Measurements from ENCODE around the gene SMTN.

Gene SMTN

GRCh38 chr22:31091106-31091975 lies 10.2 kb downstream of the SMTN start:
- H3K9me3 ChIP-seq (replicated peaks; ENCODE audit: insufficient read depth, low read length), result no peaks in the 10 kb centered on the region
- no peaks in the 10 kb centered on the region for H3K27me3 ChIP-seq (replicated peaks; ENCODE audit: insufficient read depth, low read length)
- H3K4me3 ChIP-seq (ENCODE audit: low read length), result no peak overlapping the region
- no peak overlapping the region for H2AFZ ChIP-seq (ENCODE audit: low read length)
- H4K20me1 ChIP-seq (ENCODE audit: insufficient read depth, low read length), result no peaks in the 10 kb centered on the region
- H3K9me2 ChIP-seq (replicated peaks; ENCODE audit: insufficient read depth, low read length), result no peaks in the 10 kb centered on the region
- H3K9ac ChIP-seq (ENCODE audit: low read length), result no peak overlapping the region
- no peak for DNase-seq
- no peaks in the 10 kb centered on the region for H3F3A ChIP-seq (ENCODE audit: insufficient read depth, low read length)
- H3K79me2 ChIP-seq (ENCODE audit: low read length), result no peaks in the 10 kb centered on the region
- TF ChIP-seq EZH2phosphoT487 (IDR thresholded peaks at IDR 0.05; ENCODE audit: low read length) (no peak), CTCF (IDR thresholded peaks at IDR 0.05; ENCODE audit: low read length) (no peak), EZH2 (optimal IDR thresholded peaks at IDR 0.05; ENCODE audit: low read depth, low read length) (no peak)
- no peaks in the 10 kb centered on the region for H3K36me3 ChIP-seq (replicated peaks; ENCODE audit: insufficient read depth, low read length)
- no peaks in the 10 kb centered on the region for H3K4me1 ChIP-seq (ENCODE audit: low read length)
- H3K27ac ChIP-seq (ENCODE audit: low read length), result no peak overlapping the region
- no peak overlapping the region for H3K4me2 ChIP-seq (ENCODE audit: low read depth, low read length)

- Histone ChIP-seq H3K4me3 (ENCODE audit: low read length) (no peak overlapping the region), H3K9me3 (replicated peaks; ENCODE audit: insufficient read depth, low read length) (no peaks in the 10 kb centered on the region), H3K27me3 (replicated peaks; ENCODE audit: insufficient read depth, low read length) (no peaks in the 10 kb centered on the region), H3K9ac (ENCODE audit: low read length) (no peak overlapping the region), H3K79me2 (ENCODE audit: low read length) (no peaks in the 10 kb centered on the region), H3K9me2 (replicated peaks; ENCODE audit: insufficient read depth, low read length) (no peaks in the 10 kb centered on the region), H3K36me3 (replicated peaks; ENCODE audit: insufficient read depth, low read length) (no peaks in the 10 kb centered on the region), H3K4me1 (ENCODE audit: low read length) (no peaks in the 10 kb centered on the region), H2AFZ (ENCODE audit: low read length) (no peak overlapping the region), H3K4me2 (ENCODE audit: low read depth, low read length) (no peak overlapping the region), H3F3A (ENCODE audit: insufficient read depth, low read length) (no peaks in the 10 kb centered on the region), H3K27ac (ENCODE audit: low read length) (no peak overlapping the region), H4K20me1 (ENCODE audit: insufficient read depth, low read length) (no peaks in the 10 kb centered on the region)
- no peak for DNase-seq
- TF ChIP-seq EZH2phosphoT487 (IDR thresholded peaks at IDR 0.05; ENCODE audit: low read length), result no peak
- TF ChIP-seq EZH2 (optimal IDR thresholded peaks at IDR 0.05; ENCODE audit: low read depth, low read length), result no peak
- TF ChIP-seq CTCF (IDR thresholded peaks at IDR 0.05; ENCODE audit: low read length), result no peak
Measured at GRCh38 chr22:31092161-31092560, 11.0 kb downstream of the SMTN start.

- Histone ChIP-seq H4K20me1 (ENCODE audit: insufficient read depth, low read length) (no peaks in the 10 kb centered on the region), H3K27ac (ENCODE audit: low read length) (no peak overlapping the region), H3K27me3 (replicated peaks; ENCODE audit: insufficient read depth, low read length) (no peaks in the 10 kb centered on the region), H3K4me3 (ENCODE audit: low read length) (no peak overlapping the region), H3F3A (ENCODE audit: insufficient read depth, low read length) (no peaks in the 10 kb centered on the region), H3K4me2 (ENCODE audit: low read depth, low read length) (no peak overlapping the region), H2AFZ (ENCODE audit: low read length) (no peak overlapping the region), H3K9me3 (replicated peaks; ENCODE audit: insufficient read depth, low read length) (no peaks in the 10 kb centered on the region), H3K4me1 (ENCODE audit: low read length) (no peaks in the 10 kb centered on the region), H3K9ac (ENCODE audit: low read length) (no peak overlapping the region), H3K9me2 (replicated peaks; ENCODE audit: insufficient read depth, low read length) (no peaks in the 10 kb centered on the region), H3K36me3 (replicated peaks; ENCODE audit: insufficient read depth, low read length) (no peaks in the 10 kb centered on the region), H3K79me2 (ENCODE audit: low read length) (no peaks in the 10 kb centered on the region)
- DNase-seq, result no peak
- TF ChIP-seq EZH2phosphoT487 (IDR thresholded peaks at IDR 0.05; ENCODE audit: low read length), result no peak
- no peak for TF ChIP-seq CTCF (IDR thresholded peaks at IDR 0.05; ENCODE audit: low read length)
- no peak for TF ChIP-seq EZH2 (optimal IDR thresholded peaks at IDR 0.05; ENCODE audit: low read depth, low read length)
Measured at GRCh38 chr22:31093086-31093850, 12.2 kb downstream of the SMTN start.

All from MM.1S (cell line).